ENCODE data around the gene SCLT1. TPM values are rescaled to one million over a fixed set of nuclear protein-coding genes. Genes with fewer than 3 reads are reported as not detected.
A peak's percentile ranks its signal among the peaks of the same experiment; 100 is the strongest.

SCLT1 gene
- total and polyA plus RNA-seq, 12 donors: 0.97 to 16.6 (median 7.9) TPM

GRCh38 chr4:128924951-128925350 is 168.4 kb downstream of the SCLT1 start:
- Histone ChIP-seq H3K27me3 (no peaks in the 10 kb centered on the region), H3K9me3 (replicated peaks in 1 of 3) (no peaks in the 10 kb centered on the region), H3K36me3 (replicated peaks in 1 of 2) (no peaks in the 10 kb centered on the region), H3K4me3 (no peak overlapping the region), H3K4me1 (replicated peaks in 1 of 2) (no peaks in the 10 kb centered on the region), H3K27ac (no peak overlapping the region)
- TF ChIP-seq POLR2A (IDR thresholded peaks at IDR 0.05): no peak
- no peak for TF ChIP-seq CTCF (IDR thresholded peaks at IDR 0.05)
- no peak for DNase-seq
- WGBS, 4 donors: 86 to 98% (median 93%) methylated on average over 5 of the region's 5 CpGs
- intact Hi-C loops (cut with DNase I): no loop called here

- no peak for DNase-seq
- Histone ChIP-seq H3K27me3 (no peaks in the 10 kb centered on the region), H3K4me3 (no peak overlapping the region), H3K4me1 (replicated peaks in 1 of 2) (no peaks in the 10 kb centered on the region), H3K36me3 (replicated peaks in 1 of 2) (no peaks in the 10 kb centered on the region), H3K9me3 (replicated peaks in 1 of 3) (no peaks in the 10 kb centered on the region), H3K27ac (no peak overlapping the region)
- 89 to 95% (median 94%) methylated on average over 3 of the region's 3 CpGs for WGBS, 4 donors
- intact Hi-C loops (cut with DNase I): no loop called here
- no peak for TF ChIP-seq CTCF (IDR thresholded peaks at IDR 0.05)
- TF ChIP-seq POLR2A (IDR thresholded peaks at IDR 0.05): no peak
These were observed 171.4 kb downstream of the SCLT1 start for GRCh38 chr4:128921954-128922353.

- no peak for DNase-seq
- Histone ChIP-seq H3K9me3 (replicated peaks in 1 of 3) (no peaks in the 10 kb centered on the region), H3K4me3 (no peak overlapping the region), H3K27ac (no peak overlapping the region), H3K36me3 (replicated peaks in 1 of 2) (no peaks in the 10 kb centered on the region), H3K4me1 (replicated peaks in 1 of 2) (no peaks in the 10 kb centered on the region), H3K27me3 (no peaks in the 10 kb centered on the region)
- no peak for TF ChIP-seq CTCF (IDR thresholded peaks at IDR 0.05)
- no peak for TF ChIP-seq POLR2A (IDR thresholded peaks at IDR 0.05)
- 56 to 75% (median 68%) methylated on average over 2 of the region's 2 CpGs for WGBS, 4 donors
- intact Hi-C loops (cut with DNase I): no loop called here
These were observed 175.6 kb downstream of the SCLT1 start for GRCh38 chr4:128917781-128918180.

GRCh38 chr4:128916832-128917231 is 176.5 kb downstream of the SCLT1 start:
- 71 to 85% (median 79%) methylated on average over 6 of the region's 6 CpGs for WGBS, 4 donors
- intact Hi-C loops (cut with DNase I): no loop called here
- TF ChIP-seq CTCF (IDR thresholded peaks at IDR 0.05) (no peak), POLR2A (IDR thresholded peaks at IDR 0.05) (no peak)
- Histone ChIP-seq H3K27ac (peak overlapping the region in 2 of 5 donors; percentile 31 to 64), H3K4me1 (replicated peaks in 1 of 2) (no peaks in the 10 kb centered on the region), H3K9me3 (replicated peaks in 1 of 3) (no peaks in the 10 kb centered on the region), H3K27me3 (no peaks in the 10 kb centered on the region), H3K4me3 (no peak overlapping the region), H3K36me3 (replicated peaks in 1 of 2) (no peaks in the 10 kb centered on the region)
- peak; percentile 11 to 56 (median 25) for DNase-seq
